SK-N-SH treated with all-trans-retinoic acid at 6 μM for 48 hours (cell line): ENCODE results near the gene POU3F1.

ENCODE experiments used
- ATAC-seq: fragments of 200-7000 bp; cut with Tn5 transposase; 3 replicates; pipeline ENCODE4 v1.9.1; 2020; ENCODE audit warnings: mild to moderate bottlenecking, moderate library complexity
- ARNTL ChIP-seq: fragments of 450-650 bp; formaldehyde crosslinking; IDR thresholded peaks from 2 replicates; pipeline ENCODE4 v1.5.0; 2020; ENCODE audit warnings: low read depth, mild to moderate bottlenecking, moderate library complexity, borderline replicate concordance
- BACH2 ChIP-seq: fragments of 250-450 bp; sonication (Bioruptor Pico); IDR thresholded peaks from 2 replicates; pipeline ENCODE4 v1.9.0; 2021; ENCODE audit warnings: mild to moderate bottlenecking, borderline replicate concordance
- CSDC2 ChIP-seq: fragments of 250-450 bp; sonication (Bioruptor Pico); IDR thresholded peaks from 2 replicates; pipeline ENCODE4 v1.5.0; 2020; ENCODE audit warnings: mild to moderate bottlenecking, moderate library complexity
- ESRRG ChIP-seq: fragments of 250-450 bp; sonication (Bioruptor Pico); IDR thresholded peaks from 2 replicates; pipeline ENCODE4 v1.6.1; 2021; ENCODE audit warnings: mild to moderate bottlenecking
- GLIS3 ChIP-seq: fragments of 250-450 bp; sonication (Bioruptor Pico); IDR thresholded peaks from 2 replicates; pipeline ENCODE4 v1.5.0; 2020; ENCODE audit warnings: mild to moderate bottlenecking, moderate library complexity
- OSR1 ChIP-seq: fragments of 250-450 bp; sonication (Bioruptor Pico); IDR thresholded peaks from 2 replicates; pipeline ENCODE4 v1.8.0; 2022; ENCODE audit warnings: moderate library complexity, mild to moderate bottlenecking, inconsistent platforms
- PPARA ChIP-seq: fragments of 250-450 bp; sonication (Bioruptor Pico); IDR thresholded peaks from 2 replicates; pipeline ENCODE4 v1.5.0; 2020; ENCODE audit warnings: mild to moderate bottlenecking, borderline replicate concordance
- RARB ChIP-seq: fragments of 250-450 bp; sonication (Bioruptor Pico); IDR thresholded peaks from 2 replicates; pipeline ENCODE4 v1.8.0; 2021; ENCODE audit warnings: mild to moderate bottlenecking, moderate library complexity
- SNAI2 ChIP-seq: fragments of 250-450 bp; sonication (Bioruptor Pico); IDR thresholded peaks from 2 replicates; pipeline ENCODE4 v1.5.0; 2020; ENCODE audit warnings: mild to moderate bottlenecking, moderate library complexity
- TCF4 ChIP-seq: fragments of 250-450 bp; sonication (Bioruptor Pico); IDR thresholded peaks from 2 replicates; pipeline ENCODE4 v1.8.0; 2021; ENCODE audit warnings: mild to moderate bottlenecking, moderate library complexity, borderline replicate concordance
- TOX ChIP-seq: fragments of 250-450 bp; sonication (Bioruptor Pico); IDR thresholded peaks from 2 replicates; pipeline ENCODE4 v1.8.0; 2021; ENCODE audit warnings: mild to moderate bottlenecking, moderate library complexity, borderline replicate concordance
- ZFP3 ChIP-seq: fragments of 250-450 bp; sonication (Bioruptor Pico); IDR thresholded peaks from 2 replicates; pipeline ENCODE4 v1.5.0; 2020; ENCODE audit warnings: mild to moderate bottlenecking, moderate library complexity
- ZFP30 ChIP-seq: fragments of 450-650 bp; formaldehyde crosslinking; IDR thresholded peaks from 2 replicates; pipeline ENCODE4 v1.5.0; 2022; ENCODE audit warnings: mild to moderate bottlenecking, moderate library complexity
- ZNF565 ChIP-seq: fragments of 450-650 bp; formaldehyde crosslinking; conservative IDR thresholded peaks from 2 replicates; pipeline ENCODE4 v1.5.0; 2020; ENCODE audit warnings: low read depth, mild to moderate bottlenecking, moderate library complexity
- ZNF70 ChIP-seq: fragments of 450-650 bp; formaldehyde crosslinking; IDR thresholded peaks from 2 replicates; pipeline ENCODE4 v1.5.0; 2020; ENCODE audit warnings: mild to moderate bottlenecking, moderate library complexity
- ZNF8 ChIP-seq: fragments of 450-650 bp; formaldehyde crosslinking; IDR thresholded peaks from 2 replicates; pipeline ENCODE4 v1.5.0; 2020; ENCODE audit warnings: mild to moderate bottlenecking, moderate library complexity
- TF ChIP-seq, protein P1 (sequence below): fragments of 250-450 bp; sonication (Bioruptor Pico); IDR thresholded peaks from 2 replicates; pipeline ENCODE4 v1.5.1; 2020; ENCODE audit warnings: low read depth, mild to moderate bottlenecking, moderate library complexity
- TF ChIP-seq, protein P2 (sequence below): fragments of 250-450 bp; sonication (Bioruptor Pico); IDR thresholded peaks from 2 replicates; pipeline ENCODE4 v1.8.0; 2020; ENCODE audit warnings: mild to moderate bottlenecking, moderate library complexity, borderline replicate concordance
- TF ChIP-seq, protein P3 (sequence below): fragments of 250-450 bp; sonication (Bioruptor Pico); IDR thresholded peaks from 2 replicates; pipeline ENCODE4 v1.5.0; 2020; ENCODE audit warnings: mild to moderate bottlenecking, moderate library complexity

POU3F1 gene

DNA sequence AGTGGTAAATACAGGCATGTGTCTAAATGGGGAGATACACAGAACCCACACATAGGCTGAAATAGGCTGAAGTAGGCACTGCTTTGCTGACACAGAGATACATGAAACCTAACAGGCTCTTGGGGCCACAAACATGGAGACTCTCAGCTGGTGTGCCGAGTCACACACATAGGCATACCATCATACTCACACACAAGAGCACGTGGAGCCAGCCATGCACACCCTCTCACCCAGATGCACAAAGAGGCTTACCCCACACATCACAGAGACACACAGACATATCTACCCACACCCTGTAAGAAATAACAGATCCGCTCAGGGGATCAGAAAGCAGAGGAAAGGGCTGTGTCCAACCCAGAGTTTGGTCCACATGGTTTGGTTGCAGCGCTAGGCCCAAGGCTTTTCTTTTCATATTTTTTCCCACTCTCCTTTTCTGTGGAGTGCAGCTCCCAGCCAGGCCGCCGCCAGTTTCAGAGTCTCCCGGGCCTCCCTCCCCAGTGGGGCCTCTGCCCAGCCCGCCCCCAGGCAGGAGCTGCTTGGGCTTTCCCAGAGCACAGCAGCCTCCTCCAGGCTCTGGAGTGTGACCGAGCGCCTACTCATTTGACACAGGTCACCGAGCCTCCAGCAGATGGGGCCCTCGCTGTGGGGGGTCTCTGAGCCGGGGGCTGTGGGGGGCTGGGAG lies 3.9 kb upstream of the POU3F1 start:
- no peak for ATAC-seq
- TF ChIP-seq ZNF70 (CRISPR knock-in tag) (no peak), RARB (CRISPR knock-in tag) (no peak), ESRRG (CRISPR knock-in tag) (no peak), SNAI2 (CRISPR knock-in tag) (no peak), ARNTL (CRISPR knock-in tag) (no peak), CSDC2 (CRISPR knock-in tag) (no peak), ZNF8 (CRISPR knock-in tag) (no peak)

DNA sequence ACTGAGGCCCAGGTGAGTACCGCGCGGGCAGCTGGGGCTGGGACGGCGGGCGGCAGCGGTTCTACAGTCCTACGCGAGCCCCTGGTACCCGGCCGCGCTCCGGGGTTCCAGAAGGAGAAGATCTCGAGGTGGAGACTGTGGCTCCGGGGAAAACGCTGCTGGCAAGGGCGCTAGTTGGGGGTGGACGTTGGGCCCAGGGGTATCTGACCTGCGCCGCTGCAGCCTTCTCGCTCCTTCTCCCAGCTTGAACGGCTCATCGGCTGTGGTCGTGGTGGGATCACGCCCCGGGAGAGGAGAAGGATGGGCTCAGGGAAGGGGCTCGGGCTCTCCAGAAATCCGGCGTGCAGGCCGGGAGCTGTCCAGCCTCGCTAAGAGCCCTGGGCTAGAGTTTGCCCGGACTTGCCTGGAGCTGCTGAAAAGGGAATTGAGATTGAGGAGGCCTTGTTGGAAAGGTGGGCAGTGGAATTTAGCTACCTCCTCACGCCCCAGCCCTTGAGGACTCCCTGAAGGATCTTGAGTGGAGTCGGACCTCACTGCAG lies 1.1 kb upstream of the POU3F1 start:
- TF ChIP-seq, protein P1, sequence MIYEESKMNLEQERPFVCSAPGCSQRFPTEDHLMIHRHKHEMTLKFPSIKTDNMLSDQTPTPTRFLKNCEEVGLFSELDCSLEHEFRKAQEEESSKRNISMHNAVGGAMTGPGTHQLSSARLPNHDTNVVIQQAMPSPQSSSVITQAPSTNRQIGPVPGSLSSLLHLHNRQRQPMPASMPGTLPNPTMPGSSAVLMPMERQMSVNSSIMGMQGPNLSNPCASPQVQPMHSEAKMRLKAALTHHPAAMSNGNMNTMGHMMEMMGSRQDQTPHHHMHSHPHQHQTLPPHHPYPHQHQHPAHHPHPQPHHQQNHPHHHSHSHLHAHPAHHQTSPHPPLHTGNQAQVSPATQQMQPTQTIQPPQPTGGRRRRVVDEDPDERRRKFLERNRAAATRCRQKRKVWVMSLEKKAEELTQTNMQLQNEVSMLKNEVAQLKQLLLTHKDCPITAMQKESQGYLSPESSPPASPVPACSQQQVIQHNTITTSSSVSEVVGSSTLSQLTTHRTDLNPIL (CRISPR knock-in tag), result no peak
- TF ChIP-seq, protein P2, sequence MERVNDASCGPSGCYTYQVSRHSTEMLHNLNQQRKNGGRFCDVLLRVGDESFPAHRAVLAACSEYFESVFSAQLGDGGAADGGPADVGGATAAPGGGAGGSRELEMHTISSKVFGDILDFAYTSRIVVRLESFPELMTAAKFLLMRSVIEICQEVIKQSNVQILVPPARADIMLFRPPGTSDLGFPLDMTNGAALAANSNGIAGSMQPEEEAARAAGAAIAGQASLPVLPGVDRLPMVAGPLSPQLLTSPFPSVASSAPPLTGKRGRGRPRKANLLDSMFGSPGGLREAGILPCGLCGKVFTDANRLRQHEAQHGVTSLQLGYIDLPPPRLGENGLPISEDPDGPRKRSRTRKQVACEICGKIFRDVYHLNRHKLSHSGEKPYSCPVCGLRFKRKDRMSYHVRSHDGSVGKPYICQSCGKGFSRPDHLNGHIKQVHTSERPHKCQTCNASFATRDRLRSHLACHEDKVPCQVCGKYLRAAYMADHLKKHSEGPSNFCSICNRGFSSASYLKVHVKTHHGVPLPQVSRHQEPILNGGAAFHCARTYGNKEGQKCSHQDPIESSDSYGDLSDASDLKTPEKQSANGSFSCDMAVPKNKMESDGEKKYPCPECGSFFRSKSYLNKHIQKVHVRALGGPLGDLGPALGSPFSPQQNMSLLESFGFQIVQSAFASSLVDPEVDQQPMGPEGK (CRISPR knock-in tag), result no peak
- TF ChIP-seq RARB (CRISPR knock-in tag) (no peak), OSR1 (CRISPR knock-in tag) (no peak), PPARA (CRISPR knock-in tag) (no peak), ZNF8 (CRISPR knock-in tag) (no peak), ZFP3 (CRISPR knock-in tag) (no peak)
- ATAC-seq, result peak; percentile 12; the same call in 2 of the 3 replicates

DNA sequence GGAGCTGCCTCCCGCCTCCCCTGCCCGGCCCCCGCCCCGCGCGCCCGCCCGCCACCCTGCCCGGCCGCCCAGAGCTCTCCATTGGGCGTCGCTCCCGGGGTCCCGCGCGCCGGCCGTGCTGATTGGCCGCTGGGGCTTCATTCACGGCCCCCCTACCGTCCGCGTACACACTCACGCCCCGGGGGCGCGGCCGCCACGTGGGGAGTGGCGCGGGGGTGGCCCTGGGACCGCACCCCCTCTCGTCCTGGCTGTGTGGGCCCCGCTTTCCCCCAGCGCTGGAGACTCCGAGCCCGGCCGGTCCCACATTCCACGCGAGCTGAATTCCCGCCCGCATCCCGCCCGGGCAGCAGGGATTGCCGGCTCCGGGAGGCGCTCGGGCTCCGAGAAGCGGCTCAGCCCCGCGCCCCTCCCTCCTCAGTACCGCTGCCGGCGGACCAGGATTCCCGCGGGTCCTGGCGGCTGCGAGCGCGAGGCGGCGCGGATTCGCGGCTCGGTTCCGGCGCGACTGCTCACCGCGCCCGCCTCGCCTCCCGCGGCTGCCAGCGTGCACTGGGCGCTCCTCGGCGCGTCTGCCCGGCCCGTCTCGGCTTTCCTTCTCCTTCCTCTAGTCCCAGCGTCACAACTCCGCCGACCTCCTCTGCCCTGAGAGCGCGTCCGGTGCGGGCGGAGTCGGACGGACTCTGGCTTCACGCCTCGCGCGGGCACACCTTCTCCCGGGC lies 450 bp upstream of the POU3F1 start:
- TF ChIP-seq, protein P3, sequence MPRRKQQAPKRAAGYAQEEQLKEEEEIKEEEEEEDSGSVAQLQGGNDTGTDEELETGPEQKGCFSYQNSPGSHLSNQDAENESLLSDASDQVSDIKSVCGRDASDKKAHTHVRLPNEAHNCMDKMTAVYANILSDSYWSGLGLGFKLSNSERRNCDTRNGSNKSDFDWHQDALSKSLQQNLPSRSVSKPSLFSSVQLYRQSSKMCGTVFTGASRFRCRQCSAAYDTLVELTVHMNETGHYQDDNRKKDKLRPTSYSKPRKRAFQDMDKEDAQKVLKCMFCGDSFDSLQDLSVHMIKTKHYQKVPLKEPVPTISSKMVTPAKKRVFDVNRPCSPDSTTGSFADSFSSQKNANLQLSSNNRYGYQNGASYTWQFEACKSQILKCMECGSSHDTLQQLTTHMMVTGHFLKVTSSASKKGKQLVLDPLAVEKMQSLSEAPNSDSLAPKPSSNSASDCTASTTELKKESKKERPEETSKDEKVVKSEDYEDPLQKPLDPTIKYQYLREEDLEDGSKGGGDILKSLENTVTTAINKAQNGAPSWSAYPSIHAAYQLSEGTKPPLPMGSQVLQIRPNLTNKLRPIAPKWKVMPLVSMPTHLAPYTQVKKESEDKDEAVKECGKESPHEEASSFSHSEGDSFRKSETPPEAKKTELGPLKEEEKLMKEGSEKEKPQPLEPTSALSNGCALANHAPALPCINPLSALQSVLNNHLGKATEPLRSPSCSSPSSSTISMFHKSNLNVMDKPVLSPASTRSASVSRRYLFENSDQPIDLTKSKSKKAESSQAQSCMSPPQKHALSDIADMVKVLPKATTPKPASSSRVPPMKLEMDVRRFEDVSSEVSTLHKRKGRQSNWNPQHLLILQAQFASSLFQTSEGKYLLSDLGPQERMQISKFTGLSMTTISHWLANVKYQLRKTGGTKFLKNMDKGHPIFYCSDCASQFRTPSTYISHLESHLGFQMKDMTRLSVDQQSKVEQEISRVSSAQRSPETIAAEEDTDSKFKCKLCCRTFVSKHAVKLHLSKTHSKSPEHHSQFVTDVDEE (CRISPR knock-in tag), result no peak
- no peak for TF ChIP-seq TOX (CRISPR knock-in tag)
- no peak for TF ChIP-seq GLIS3 (CRISPR knock-in tag)
- TF ChIP-seq ZNF70 (CRISPR knock-in tag), result no peak
- no peak for TF ChIP-seq SNAI2 (CRISPR knock-in tag)
- no peak for TF ChIP-seq ARNTL (CRISPR knock-in tag)
- TF ChIP-seq TCF4, result no peak
- no peak for TF ChIP-seq OSR1 (CRISPR knock-in tag)
- TF ChIP-seq CSDC2 (CRISPR knock-in tag), result no peak
- TF ChIP-seq, protein P2 (CRISPR knock-in tag), result no peak
- no peak for TF ChIP-seq BACH2 (CRISPR knock-in tag)
- TF ChIP-seq PPARA (CRISPR knock-in tag), result no peak
- TF ChIP-seq ZFP30 (CRISPR knock-in tag), result no peak
- no peak for TF ChIP-seq ZNF8 (CRISPR knock-in tag)
- TF ChIP-seq ZNF565 (CRISPR knock-in tag), result no peak
- peak; percentile 78 for ATAC-seq
